HG02678 (cell line): ENCODE measurements around the gene DLG1.

Experiments
- ATAC-seq: cut with Tn5 transposase; IDR thresholded peaks from one replicate; pipeline ENCODE4 v1.9.1; 2021; ENCODE audit warnings: mild to moderate bottlenecking, moderate library complexity; ENCODE audit not compliant: unreplicated experiment

Gene DLG1

DNA sequence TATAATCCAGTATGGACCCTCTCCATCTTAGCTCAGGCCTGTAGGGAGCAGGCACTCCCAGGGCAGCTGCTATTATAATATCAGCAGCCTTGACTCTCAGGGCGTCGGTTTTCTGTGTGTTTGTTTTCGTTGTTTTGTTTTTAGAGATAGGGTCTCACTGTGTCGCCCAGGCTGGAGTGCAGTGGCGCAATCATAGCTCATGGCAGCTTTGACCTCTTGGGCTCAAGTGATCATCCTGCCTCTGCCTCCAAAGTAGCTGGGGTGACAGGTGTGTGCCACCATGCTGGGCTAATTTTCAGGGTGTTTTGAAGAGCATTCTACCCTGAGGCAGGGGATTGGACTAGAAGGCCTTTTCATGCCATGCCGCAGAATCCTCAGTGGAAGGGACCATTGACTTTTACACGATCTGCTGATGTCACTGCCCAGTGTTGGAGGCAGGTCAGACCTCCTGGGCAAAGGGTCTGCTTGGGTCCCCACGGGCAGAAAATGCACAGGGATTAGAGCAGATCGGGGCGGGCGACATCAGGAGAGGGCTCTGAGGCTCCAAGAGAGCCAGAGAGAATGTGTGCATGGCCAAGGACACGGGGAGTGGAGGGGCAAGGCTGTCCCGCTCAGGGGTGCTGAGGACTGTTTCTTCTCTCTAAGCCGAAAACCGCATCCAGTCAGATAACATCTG lies 276.5 kb downstream of the DLG1 start:
- no peak for ATAC-seq

GRCh38 chr3:197021231-197021630 lies 277.2 kb downstream of the DLG1 start:
- ATAC-seq = no peak

GRCh38 chr3:197019535-197019934 lies 278.9 kb downstream of the DLG1 start:
- no peak for ATAC-seq

GRCh38 chr3:197019021-197019420 lies 279.4 kb downstream of the DLG1 start:
- ATAC-seq = no peak

GRCh38 chr3:197017003-197017402 lies 281.4 kb downstream of the DLG1 start:
- no peak for ATAC-seq

GRCh38 chr3:197015790-197016736 lies 282.3 kb downstream of the DLG1 start:
- ATAC-seq = no peak

DNA sequence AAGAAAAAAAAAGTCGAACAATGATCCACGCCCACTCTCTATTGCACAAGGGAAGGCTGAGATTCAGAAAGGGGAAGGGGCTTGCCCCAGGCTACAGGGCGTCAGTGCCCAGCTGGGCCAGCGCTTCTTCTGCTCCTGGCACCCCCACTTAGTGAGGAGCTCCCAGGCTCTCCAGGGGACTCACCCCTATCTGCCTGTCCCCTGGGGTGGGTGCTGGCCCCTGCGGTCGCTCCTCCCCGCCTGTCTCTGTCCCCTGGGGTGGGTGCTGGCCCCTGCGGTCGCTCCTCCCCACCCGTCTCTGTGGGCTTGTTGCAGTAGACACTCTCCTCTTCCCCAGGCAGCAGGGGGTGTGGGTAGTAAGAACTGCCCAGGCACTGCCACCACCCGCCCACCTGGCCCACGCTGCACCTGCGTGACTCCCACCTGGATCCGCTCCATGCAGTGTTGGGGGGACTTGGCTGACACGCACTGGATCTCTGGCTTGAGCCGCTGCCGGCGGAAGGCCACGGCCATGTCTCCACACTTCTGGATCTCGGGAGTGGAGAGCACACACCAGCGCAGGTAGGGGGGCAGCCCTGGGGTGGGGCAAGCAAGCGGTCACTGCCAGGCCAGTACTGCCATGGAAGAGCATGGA lies 283.4 kb downstream of the DLG1 start:
- ATAC-seq = no peak

GRCh38 chr3:197014024-197014423 lies 284.4 kb downstream of the DLG1 start:
- ATAC-seq = no peak

DNA sequence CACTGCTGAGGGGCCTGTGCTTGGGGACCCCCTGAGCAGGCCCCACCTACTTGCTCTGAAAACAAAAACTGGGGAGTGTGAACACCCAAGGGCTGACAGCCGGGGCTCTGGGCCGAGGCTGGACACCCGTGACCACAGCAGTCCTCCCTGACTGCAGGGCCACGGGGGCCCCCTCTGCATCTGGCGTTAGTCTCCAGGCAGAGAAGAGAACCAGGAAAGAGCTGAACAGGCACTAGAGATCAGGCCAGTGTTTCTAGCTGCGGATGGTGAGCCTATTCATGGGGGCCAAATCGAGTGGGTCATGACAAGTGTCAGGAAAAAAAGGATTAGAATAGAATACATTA lies 285.9 kb downstream of the DLG1 start:
- no peak for ATAC-seq

- ATAC-seq = no peak
Measured at GRCh38 chr3:197011780-197012539, 286.5 kb downstream of the DLG1 start.

GRCh38 chr3:197010556-197011351 lies 287.7 kb downstream of the DLG1 start:
- ATAC-seq = no peak

GRCh38 chr3:197009532-197010019 lies 288.8 kb downstream of the DLG1 start:
- ATAC-seq = no peak

DNA sequence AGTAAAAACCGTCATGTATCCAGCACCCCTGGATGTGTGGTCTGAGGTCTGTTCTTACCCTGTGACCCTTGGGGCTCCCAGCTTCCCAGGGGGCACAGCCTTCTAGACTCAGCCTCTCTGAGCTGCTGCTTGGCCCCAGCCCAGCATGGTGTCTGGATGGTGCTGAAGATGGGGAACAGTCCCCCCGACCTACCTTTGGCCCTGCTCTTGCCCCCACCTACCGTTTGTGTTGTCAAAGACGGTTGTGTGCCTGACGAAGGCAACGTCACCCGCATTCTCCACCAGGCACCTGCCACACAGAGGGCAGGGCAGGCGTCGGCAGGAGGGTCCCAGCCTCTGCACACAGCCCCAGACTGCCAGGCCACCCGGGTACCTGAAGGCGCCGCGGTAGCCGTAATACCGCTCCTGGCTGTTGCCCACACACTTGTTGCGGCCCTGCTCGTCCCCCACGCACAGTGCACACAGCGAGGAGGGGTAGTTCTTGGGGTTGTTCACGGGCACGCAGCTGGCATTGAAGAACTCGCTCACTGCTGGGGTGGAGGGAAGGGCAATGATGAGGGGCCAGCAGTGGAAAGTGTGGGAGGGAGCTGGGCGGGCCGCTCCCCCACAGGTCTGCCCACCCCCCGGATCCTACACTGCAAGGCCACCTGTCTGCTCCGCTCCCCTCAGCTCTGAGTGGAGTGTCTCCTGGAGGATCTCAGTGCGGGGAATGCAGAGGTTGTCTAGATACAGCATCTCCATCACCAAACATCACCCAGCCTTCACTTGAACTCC lies 289.8 kb downstream of the DLG1 start:
- no peak for ATAC-seq

GRCh38 chr3:197007953-197008352 lies 290.5 kb downstream of the DLG1 start:
- no peak for ATAC-seq

- no peak for ATAC-seq
Measured at GRCh38 chr3:197007296-197007940, 291.0 kb downstream of the DLG1 start.

- no peak for ATAC-seq
Measured at GRCh38 chr3:197006860-197007259, 291.6 kb downstream of the DLG1 start.

- ATAC-seq = no peak
Measured at GRCh38 chr3:197006446-197006845, 292.0 kb downstream of the DLG1 start.

GRCh38 chr3:197003461-197004385 lies 294.7 kb downstream of the DLG1 start:
- ATAC-seq = peak; percentile 12
